Endothelial cell of umbilical vein (primary cell): ENCODE data around the gene PYROXD2. TPM values are rescaled to one million over a fixed set of nuclear protein-coding genes. Genes with fewer than 3 reads are reported as not detected.

ENCODE experiments used
- BruUV-seq: library from RNA; stranded (reverse); fragments of 400-500 nt; replicated peaks from 2 replicates; lab custom pipeline; 2021; lab: Mats Ljungman, UMichigan
- CTCF ChIA-PET: fragments of 300-600, 350-600 bp; sonication (Branson Sonifier 250); formaldehyde crosslinking; loops from one replicate; lab custom pipeline; 2021; ENCODE audit warnings: antibody characterized with exemption, inconsistent platforms; lab: Charles Lee
- POLR2A ChIA-PET: fragments of 300-600, 350-600 bp; sonication (Branson Sonifier 250); formaldehyde crosslinking; loops from one replicate; lab custom pipeline; 2021; ENCODE audit warnings: antibody characterized with exemption, inconsistent platforms; lab: Charles Lee
- DNase-seq: peaks from one replicate; pipeline ENCODE4 v3.0.0-alpha.2; 2011; ENCODE audit warnings: low read depth, low spot score
- FAIRE-seq: peaks from 2 replicates; lab custom pipeline; 2011; peaks lifted over from hg19 to GRCh38; lab: Jason Lieb, UNC
- H2AFZ ChIP-seq: 2 replicates; pipeline ENCODE4 v1.6.0; 2012; ENCODE audit warnings: low read depth, low read length, control low read depth, inconsistent platforms
- H3K27ac ChIP-seq: 2 replicates; pipeline ENCODE4 v1.5.1; 2011; ENCODE audit warnings: low read depth, mild to moderate bottlenecking, control low read depth, low read length, moderate library complexity; ENCODE audit not compliant: insufficient read depth
- H3K27me3 ChIP-seq, 2 experiments: 2 replicates each; pipeline versions ENCODE4 v1.6.0 to v1.6.1; 2011; ENCODE audit warnings: low read length in 2 of 2, mixed read lengths in 1 of 2; ENCODE audit not compliant: control insufficient read depth in 2 of 2, insufficient read depth in 2 of 2
- H3K36me3 ChIP-seq, 2 experiments: 2 replicates in 1 of 2; 3 replicates in 1 of 2; pipeline ENCODE4 v1.5.1; 2011; ENCODE audit warnings: low read length in 2 of 2, mild to moderate bottlenecking in 1 of 2, moderate library complexity in 1 of 2; ENCODE audit not compliant: control insufficient read depth in 2 of 2, insufficient read depth in 2 of 2; ENCODE audit errors: extremely low read depth in 1 of 2
- H3K4me1 ChIP-seq: 3 replicates; pipeline ENCODE4 v1.5.1; 2011; ENCODE audit warnings: mild to moderate bottlenecking, low read length; ENCODE audit not compliant: control insufficient read depth, insufficient read depth; ENCODE audit errors: extremely low read depth
- H3K4me2 ChIP-seq: 2 replicates; pipeline ENCODE4 v1.6.1; 2011; ENCODE audit warnings: low read length, control low read depth, mixed read lengths; ENCODE audit not compliant: insufficient read depth
- H3K4me3 ChIP-seq, 3 experiments: fragments of 200-600 bp in 1 of 3; sonication (generic), shearing (Covaris generic) in 1 of 3; replicated peaks in 1 of 3; 2 replicates each; pipeline ENCODE4 v1.5.1; 2011 to 2016; ENCODE audit warnings: control low read depth in 3 of 3, low read length in 3 of 3, mild to moderate bottlenecking in 2 of 3, inconsistent platforms in 1 of 3, low read depth in 1 of 3, moderate library complexity in 1 of 3; ENCODE audit not compliant: insufficient read depth in 1 of 3
- H3K79me2 ChIP-seq: 2 replicates; pipeline ENCODE4 v1.6.0; 2012; ENCODE audit warnings: low read length, inconsistent platforms; ENCODE audit not compliant: control insufficient read depth, insufficient read depth
- H3K9ac ChIP-seq: replicated peaks from 2 replicates; pipeline ENCODE3; 2011; ENCODE audit warnings: low read length, control low read depth; ENCODE audit not compliant: insufficient read depth; ENCODE audit errors: extremely low read depth
- H3K9me1 ChIP-seq: replicated peaks from 3 replicates; pipeline ENCODE4 v1.6.0; 2011; ENCODE audit warnings: mild to moderate bottlenecking, low read length; ENCODE audit not compliant: control insufficient read depth, insufficient read depth; ENCODE audit errors: extremely low read depth
- H3K9me3 ChIP-seq: replicated peaks from 2 replicates; pipeline ENCODE4 v1.5.1; 2012; ENCODE audit warnings: low read length, inconsistent platforms; ENCODE audit not compliant: control insufficient read depth, insufficient read depth
- H4K20me1 ChIP-seq: replicated peaks from 2 replicates; pipeline ENCODE3; 2011; ENCODE audit warnings: mild to moderate bottlenecking, low read length; ENCODE audit not compliant: control insufficient read depth, insufficient read depth; ENCODE audit errors: extremely low read depth
- CTCF ChIP-seq, 2 donors: IDR thresholded peaks; 1 replicate in 1 of 2; 2 replicates in 1 of 2; pipeline ENCODE4 v1.5.1; 2011; ENCODE audit warnings: low read length in 2 of 2, mild to moderate bottlenecking in 2 of 2, moderate library complexity in 2 of 2, control low read depth in 1 of 2, inconsistent platforms in 1 of 2, low read depth in 1 of 2; ENCODE audit not compliant: insufficient read depth in 1 of 2; ENCODE audit errors: extremely low read depth in 1 of 2
- EZH2 ChIP-seq: IDR thresholded peaks from 2 replicates; pipeline ENCODE4 v1.6.1; 2012; ENCODE audit warnings: borderline replicate concordance, low read depth, mild to moderate bottlenecking, moderate library complexity, low read length, inconsistent platforms; ENCODE audit not compliant: severe bottlenecking
- FOS ChIP-seq: IDR thresholded peaks from 2 replicates; pipeline ENCODE4 v1.6.1; 2011; ENCODE audit warnings: mild to moderate bottlenecking, low read length, moderate library complexity, borderline replicate concordance; ENCODE audit not compliant: insufficient read depth
- GATA2 ChIP-seq: IDR thresholded peaks from 2 replicates; pipeline ENCODE4 v1.7.0; 2011; ENCODE audit warnings: low read depth, mild to moderate bottlenecking, moderate library complexity, mixed read lengths, low read length; ENCODE audit not compliant: insufficient read length, insufficient read depth
- JUN ChIP-seq: IDR thresholded peaks from 2 replicates; pipeline ENCODE4 v1.6.1; 2011; ENCODE audit warnings: borderline replicate concordance, low read depth; ENCODE audit not compliant: insufficient read length, insufficient read depth
- MYC ChIP-seq: IDR thresholded peaks from one replicate; pipeline ENCODE4 v1.6.1; 2011; ENCODE audit warnings: mild to moderate bottlenecking, low read depth, low read length
- POLR2A ChIP-seq: IDR thresholded peaks from 2 replicates; pipeline ENCODE4 v1.6.1; 2012; ENCODE audit warnings: low read depth, mild to moderate bottlenecking, control low read depth, low read length
- POLR2AphosphoS5 ChIP-seq: IDR thresholded peaks from 2 replicates; pipeline ENCODE4 v1.6.1; 2012; ENCODE audit warnings: low read depth, mild to moderate bottlenecking, control low read depth, low read length, moderate library complexity; ENCODE audit not compliant: insufficient read depth
- dilution Hi-C: fragments of 300-500 bp; cut with MboI; formaldehyde crosslinking; loops from one replicate; pipeline ENCODE4 v1.15.0; 2019; ENCODE audit warnings: low sequenced_read_pairs; ENCODE audit not compliant: extremely low pct_ligation_motif_present
- intact Hi-C: fragments of 100-400 bp; cut with micrococcal nuclease; formaldehyde crosslinking; loops from one replicate; pipeline ENCODE4 v1.10.0; 2022
- polyA plus RNA-seq, 4 experiments: library from polyadenylated mRNA; depleted of rRNA in 3 of 4; stranded (reverse) in 3 of 4; unstranded in 1 of 4; fragments of >200 nt; gene quantifications; 2 replicates each; pipeline versions ENCODE4 v1.2.1 to v1.2.3, GENCODE V29; 2011 to 2012; ENCODE audit warnings: missing spikeins in 1 of 4
- total RNA-seq: library from RNA; stranded (reverse); gene quantifications from 2 replicates; pipeline ENCODE4 v1.2.3, GENCODE V29; 2021
- TF ChIP-seq, protein P1 (sequence below): IDR thresholded peaks from 2 replicates; pipeline ENCODE4 v1.6.1; 2011; ENCODE audit not compliant: insufficient read depth, insufficient read length

The PYROXD2 gene
- total and polyA plus RNA-seq, 2 donors (not counting 3 experiments of a cell fraction or from before 2014, with no cell fraction given) = 7.0 to 13.7 TPM

- FAIRE-seq = no peak
- BruUV-seq = no TSS peak
- H3K9ac ChIP-seq = no peak overlapping the region
- H2AFZ ChIP-seq = no peak overlapping the region
- no peak for TF ChIP-seq JUN
- TF ChIP-seq, protein P1, sequence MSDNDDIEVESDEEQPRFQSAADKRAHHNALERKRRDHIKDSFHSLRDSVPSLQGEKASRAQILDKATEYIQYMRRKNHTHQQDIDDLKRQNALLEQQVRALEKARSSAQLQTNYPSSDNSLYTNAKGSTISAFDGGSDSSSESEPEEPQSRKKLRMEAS = no peak
- TF ChIP-seq GATA2 = no peak
- TF ChIP-seq CTCF (IDR thresholded peaks at IDR 0.05; ENCODE audit: extremely low read depth in 1 of 2, insufficient read depth in 1 of 2, low read depth in 1 of 2, low read length in 2 of 2) = no peak
- TF ChIP-seq EZH2 = no peak
- no peak for TF ChIP-seq MYC
- no peak for TF ChIP-seq POLR2A
- TF ChIP-seq FOS = no peak
- TF ChIP-seq POLR2AphosphoS5 = no peak
- intact Hi-C loops (no loop called here), dilution Hi-C loops (no loop called here)
- H3K4me1 ChIP-seq = peaks cover 8% of the 10 kb centered on the region
- no peaks in the 10 kb centered on the region for H3K79me2 ChIP-seq
- H3K9me3 ChIP-seq = no peaks in the 10 kb centered on the region
- H3K27me3 ChIP-seq = no peaks in the 10 kb centered on the region
- no peak overlapping the region for H3K4me2 ChIP-seq
- no peaks in the 10 kb centered on the region for H4K20me1 ChIP-seq
- no peaks in the 10 kb centered on the region for H3K9me1 ChIP-seq
- ChIA-PET POLR2A (no interaction called here), CTCF (interaction anchor here (1.0 to 4.0 kb wide), 3 partner anchors 9 to 15 kb away, joined by 3 to 16 read pairs (median 3); no protein-coding TSS in a partner anchor)
- H3K36me3 ChIP-seq = no peaks in the 10 kb centered on the region
- H3K27ac ChIP-seq = no peak overlapping the region
- no peak for DNase-seq
- no peak overlapping the region for H3K4me3 ChIP-seq
Measured at GRCh38 chr10:98410135-98410743, 4.7 kb downstream of the PYROXD2 start.
